CD4-positive, alpha-beta T cell (primary cell): ENCODE measurements around the gene RAMP1. TPM values are rescaled to one million over a fixed set of nuclear protein-coding genes. Genes with fewer than 3 reads are reported as not detected.

ENCODE experiments used
- ATAC-seq: fragments of 200-7000 bp; cut with Tn5 transposase; one replicate; pipeline ENCODE4 v1.10.0; 2022; ENCODE audit warnings: mild to moderate bottlenecking; ENCODE audit not compliant: poor library complexity
- CTCF ChIA-PET: fragments of 350-600 bp; sonication (Branson Sonifier 250); formaldehyde crosslinking; loops from one replicate; lab custom pipeline; 2021; ENCODE audit warnings: antibody characterized with exemption, inconsistent platforms; lab: Charles Lee
- POLR2A ChIA-PET: fragments of 350-600 bp; sonication (Branson Sonifier 250); formaldehyde crosslinking; loops from one replicate; lab custom pipeline; 2021; ENCODE audit warnings: antibody characterized with exemption, inconsistent platforms; lab: Charles Lee
- DNase-seq, 14 experiments: peaks; one replicate each; pipeline ENCODE4 v3.0.0-alpha.2; 2013 to 2020; ENCODE audit warnings: mixed read lengths in 2 of 14
- H3K27ac ChIP-seq, 2 donors: one replicate each; pipeline versions ENCODE4 v1.5.1 to v1.7.0; 2013; ENCODE audit warnings: low read length in 2 of 2, low read depth in 1 of 2, mild to moderate bottlenecking in 1 of 2
- H3K27me3 ChIP-seq, 2 experiments: 1 replicate in 1 of 2; 2 replicates in 1 of 2; pipeline versions ENCODE4 v1.6.1 to v1.7.0; 2013; ENCODE audit warnings: low read length in 2 of 2, control low read depth in 1 of 2, mild to moderate bottlenecking in 1 of 2, moderate library complexity in 1 of 2; ENCODE audit not compliant: insufficient read depth in 2 of 2, control insufficient read depth in 1 of 2
- H3K36me3 ChIP-seq: one replicate; pipeline ENCODE4 v1.6.1; 2013; ENCODE audit warnings: low read length, control low read depth; ENCODE audit not compliant: insufficient read depth
- H3K4me1 ChIP-seq: one replicate; pipeline ENCODE4 v1.6.1; 2013; ENCODE audit warnings: low read length, control low read depth; ENCODE audit not compliant: insufficient read depth
- H3K4me3 ChIP-seq: one replicate; pipeline ENCODE4 v1.5.1; 2013; ENCODE audit warnings: mild to moderate bottlenecking, low read length, moderate library complexity
- H3K9me3 ChIP-seq, 2 experiments: 1 replicate in 1 of 2; 2 replicates in 1 of 2; pipeline versions ENCODE4 v1.6.1 to v1.7.0; 2013; ENCODE audit warnings: low read length in 2 of 2, mild to moderate bottlenecking in 2 of 2, control low read depth in 1 of 2, moderate library complexity in 1 of 2; ENCODE audit not compliant: control insufficient read depth in 1 of 2, insufficient read depth in 1 of 2
- H3K27ac Mint-ChIP-seq: one replicate; pipeline ENCODE4 v1.8.0; 2020; ENCODE audit warnings: mixed read lengths
- H3K27me3 Mint-ChIP-seq: one replicate; pipeline ENCODE4 v1.8.0; 2021; ENCODE audit warnings: mixed read lengths
- H3K36me3 Mint-ChIP-seq: one replicate; pipeline ENCODE4 v1.8.0; 2021; ENCODE audit warnings: low read depth, mixed read lengths
- H3K4me1 Mint-ChIP-seq: one replicate; pipeline ENCODE4 v1.8.0; 2021; ENCODE audit warnings: low read depth, mixed read lengths
- H3K4me3 Mint-ChIP-seq: one replicate; pipeline ENCODE4 v1.8.0; 2020; ENCODE audit warnings: mild to moderate bottlenecking, mixed read lengths
- H3K9me3 Mint-ChIP-seq: one replicate; pipeline ENCODE4 v1.8.0; 2020; ENCODE audit warnings: mixed read lengths
- intact Hi-C, 2 experiments: fragments of 100-400 bp; cut with DNase I in 1 of 2; cut with micrococcal nuclease in 1 of 2; formaldehyde crosslinking; loops; one replicate each; pipeline versions ENCODE4 v1.15.1 to v1.9.0; 2023 to 2025; cut with DNase I, micrococcal nuclease
- total RNA-seq, 174 experiments: library from RNA in 2 of 174; stranded (reverse) in 2 of 174; gene quantifications; one replicate each; pipeline ENCODE4 v1.2.3 and lab custom pipeline; 2021 to 2026
- TF ChIP-seq, protein P1 (sequence below): fragments of 200-600 bp; IDR thresholded peaks from one replicate; pipeline ENCODE4 v1.8.0; 2022; ENCODE audit warnings: antibody characterized with exemption, mild to moderate bottlenecking

The RAMP1 gene
- total RNA-seq, 2 experiments from 2014 or later = not detected

- Histone ChIP-seq H3K4me3 (no peak overlapping the region), H3K9me3 (no peaks in the 10 kb centered on the region), H3K27ac (no peak overlapping the region), H3K27me3 (peaks cover 23 to 32% of the 10 kb centered on the region in 2 experiments), H3K4me1 (peaks cover 15% of the 10 kb centered on the region), H3K36me3 (no peaks in the 10 kb centered on the region)
- H3K9me3 Mint-ChIP-seq = no peaks in the 10 kb centered on the region
- intact Hi-C loops = no loop called here
- peaks cover 6% of the 10 kb centered on the region for H3K4me1 Mint-ChIP-seq
- ATAC-seq = no peak
- no peak overlapping the region for H3K27ac Mint-ChIP-seq
- no peak overlapping the region for H3K4me3 Mint-ChIP-seq
- POLR2A ChIA-PET = no interaction called here
- no peak for DNase-seq
- peaks cover 40% of the 10 kb centered on the region for H3K27me3 Mint-ChIP-seq
- TF ChIP-seq, protein P1, sequence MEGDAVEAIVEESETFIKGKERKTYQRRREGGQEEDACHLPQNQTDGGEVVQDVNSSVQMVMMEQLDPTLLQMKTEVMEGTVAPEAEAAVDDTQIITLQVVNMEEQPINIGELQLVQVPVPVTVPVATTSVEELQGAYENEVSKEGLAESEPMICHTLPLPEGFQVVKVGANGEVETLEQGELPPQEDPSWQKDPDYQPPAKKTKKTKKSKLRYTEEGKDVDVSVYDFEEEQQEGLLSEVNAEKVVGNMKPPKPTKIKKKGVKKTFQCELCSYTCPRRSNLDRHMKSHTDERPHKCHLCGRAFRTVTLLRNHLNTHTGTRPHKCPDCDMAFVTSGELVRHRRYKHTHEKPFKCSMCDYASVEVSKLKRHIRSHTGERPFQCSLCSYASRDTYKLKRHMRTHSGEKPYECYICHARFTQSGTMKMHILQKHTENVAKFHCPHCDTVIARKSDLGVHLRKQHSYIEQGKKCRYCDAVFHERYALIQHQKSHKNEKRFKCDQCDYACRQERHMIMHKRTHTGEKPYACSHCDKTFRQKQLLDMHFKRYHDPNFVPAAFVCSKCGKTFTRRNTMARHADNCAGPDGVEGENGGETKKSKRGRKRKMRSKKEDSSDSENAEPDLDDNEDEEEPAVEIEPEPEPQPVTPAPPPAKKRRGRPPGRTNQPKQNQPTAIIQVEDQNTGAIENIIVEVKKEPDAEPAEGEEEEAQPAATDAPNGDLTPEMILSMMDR = no peak
- CTCF ChIA-PET = no interaction called here
- no peaks in the 10 kb centered on the region for H3K36me3 Mint-ChIP-seq
Observed at GRCh38 chr2:237863689-237864443, 4.4 kb downstream of the RAMP1 start.

DNA sequence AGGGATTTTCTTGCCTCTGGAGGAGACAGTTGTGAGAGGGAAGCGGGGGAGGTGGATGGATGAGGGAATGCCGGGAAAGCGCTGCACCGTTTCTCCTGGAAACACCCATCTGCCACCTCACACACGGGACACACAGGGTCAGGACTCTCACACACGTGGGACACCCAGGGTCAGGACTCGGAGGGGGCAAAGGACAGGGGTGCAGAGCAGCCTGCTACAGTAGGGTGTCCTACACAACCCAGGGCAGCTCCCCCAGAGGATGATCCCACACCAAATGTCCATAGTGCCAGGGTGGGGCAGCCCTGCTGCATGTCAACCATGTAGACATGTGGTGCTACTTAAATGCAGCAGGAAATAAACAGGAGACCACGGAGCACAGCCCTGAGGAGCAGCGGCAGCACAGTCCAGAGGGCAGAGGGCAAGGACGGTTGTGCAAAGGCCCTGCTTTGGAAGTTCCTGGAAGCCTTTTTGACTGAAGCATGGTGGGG, 5.1 kb downstream of the RAMP1 start:
- Histone ChIP-seq H3K27me3 (peaks cover 23 to 28% of the 10 kb centered on the region in 2 experiments), H3K36me3 (no peaks in the 10 kb centered on the region), H3K4me3 (no peak overlapping the region), H3K9me3 (no peaks in the 10 kb centered on the region), H3K27ac (no peak overlapping the region), H3K4me1 (peaks cover 10% of the 10 kb centered on the region)
- Mint-ChIP-seq H3K4me3 (no peak overlapping the region), H3K27me3 (peaks cover 37% of the 10 kb centered on the region), H3K36me3 (no peaks in the 10 kb centered on the region), H3K4me1 (peaks cover 12% of the 10 kb centered on the region), H3K9me3 (no peaks in the 10 kb centered on the region), H3K27ac (no peak overlapping the region)
- intact Hi-C loops = no loop called here
- ATAC-seq = no peak
- TF ChIP-seq, protein P1 = no peak
- no peak for DNase-seq
- ChIA-PET POLR2A (no interaction called here), CTCF (no interaction called here)

- H3K36me3 Mint-ChIP-seq = no peaks in the 10 kb centered on the region
- no peaks in the 10 kb centered on the region for H3K36me3 ChIP-seq
- H3K4me1 ChIP-seq = peaks cover 6% of the 10 kb centered on the region
- POLR2A ChIA-PET = no interaction called here
- no peak overlapping the region for H3K4me3 ChIP-seq
- no peak overlapping the region for H3K27ac Mint-ChIP-seq
- intact Hi-C loops = no loop called here
- peaks cover 13% of the 10 kb centered on the region for H3K4me1 Mint-ChIP-seq
- TF ChIP-seq, protein P1 = no peak
- H3K27me3 ChIP-seq = peaks cover 21 to 26% of the 10 kb centered on the region in 2 experiments
- H3K4me3 Mint-ChIP-seq = no peak overlapping the region
- DNase-seq (no peak), ATAC-seq (no peak)
- no peak overlapping the region for H3K27ac ChIP-seq
- H3K9me3 Mint-ChIP-seq = no peaks in the 10 kb centered on the region
- H3K9me3 ChIP-seq = no peaks in the 10 kb centered on the region
- peaks cover 33% of the 10 kb centered on the region for H3K27me3 Mint-ChIP-seq
- CTCF ChIA-PET = no interaction called here
Observed at GRCh38 chr2:237864940-237865622, 5.7 kb downstream of the RAMP1 start.
